ENCODE results near the gene CORO2A.
"Not testable (repeated sequence)": the region's sequence is repeated elsewhere in the genome, so short reads cannot be mapped to it uniquely, and the experiment has no call there.

CORO2A gene

DNA sequence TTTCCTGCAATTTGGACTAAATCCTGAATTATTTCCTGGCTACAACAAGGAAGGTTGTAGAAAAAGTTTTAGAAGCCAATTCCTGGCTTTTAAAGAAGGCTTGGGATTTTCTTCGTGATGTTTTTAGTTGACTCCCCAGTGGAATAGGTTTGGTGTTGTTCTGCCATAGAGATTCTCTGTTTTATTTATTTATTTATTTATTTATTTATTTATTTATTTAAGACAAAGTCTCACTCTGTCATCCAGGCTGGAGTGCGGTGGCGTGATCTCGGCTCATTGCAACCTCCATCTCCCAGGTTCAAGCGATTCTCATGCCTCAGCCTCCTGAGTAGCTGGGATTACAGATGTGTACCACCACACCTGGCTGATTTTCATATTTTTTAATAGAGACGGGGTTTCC lies 75.3 kb downstream of the CORO2A start:
- not testable (repeated sequence) for DNase-seq (ENCODE audit: low read depth)

- DNase-seq (ENCODE audit: low read depth): no peak
Measured at GRCh38 chr9:98109052-98109451, 83.4 kb downstream of the CORO2A start.

DNA sequence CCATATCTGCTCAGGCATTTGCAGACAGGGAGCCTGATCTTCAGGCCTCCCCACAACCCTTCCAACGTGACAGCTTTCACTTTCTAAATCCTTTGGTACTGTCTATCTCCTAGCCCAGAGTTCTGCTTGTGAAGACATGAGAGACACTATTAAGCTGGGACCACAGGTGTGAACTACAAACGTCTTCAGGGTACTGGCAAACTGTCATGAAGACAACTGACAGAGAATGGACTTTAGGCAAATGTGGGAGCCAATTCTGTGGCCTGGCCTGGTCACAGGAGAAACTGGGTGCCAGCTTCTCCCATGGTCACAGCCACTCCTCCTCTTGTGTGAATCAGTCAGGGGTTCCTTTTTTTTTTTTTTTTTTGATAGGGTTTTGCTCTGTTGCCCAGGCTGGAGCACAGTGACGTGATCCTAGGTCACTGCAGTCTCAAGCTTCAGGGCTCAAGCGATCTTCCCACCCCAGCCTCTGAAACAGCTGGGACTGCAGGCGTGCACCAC lies 83.9 kb downstream of the CORO2A start:
- no peak for DNase-seq (ENCODE audit: low read depth)

DNA sequence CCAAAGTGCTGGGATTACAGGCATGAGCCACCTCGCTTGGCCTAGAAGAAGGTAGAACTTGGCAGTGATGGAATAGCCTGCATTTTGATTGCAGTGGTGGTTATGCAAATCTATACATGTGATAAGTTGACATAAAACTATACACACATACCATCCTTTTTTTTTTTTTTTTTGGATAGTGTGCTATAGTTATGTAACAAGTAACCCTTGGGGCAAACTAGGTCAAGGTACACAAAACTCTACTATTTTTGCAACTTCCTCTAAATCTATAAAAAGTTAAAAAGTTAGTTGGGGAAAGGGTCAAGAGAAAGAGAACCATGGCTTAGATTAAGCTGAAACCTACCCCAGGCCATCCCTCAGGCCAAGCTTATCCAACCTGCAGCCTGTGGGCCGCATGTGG lies 84.5 kb downstream of the CORO2A start:
- DNase-seq (ENCODE audit: low read depth): no peak

GRCh38 chr9:98105006-98105405 lies 87.4 kb downstream of the CORO2A start:
- DNase-seq (ENCODE audit: low read depth): no peak

DNA sequence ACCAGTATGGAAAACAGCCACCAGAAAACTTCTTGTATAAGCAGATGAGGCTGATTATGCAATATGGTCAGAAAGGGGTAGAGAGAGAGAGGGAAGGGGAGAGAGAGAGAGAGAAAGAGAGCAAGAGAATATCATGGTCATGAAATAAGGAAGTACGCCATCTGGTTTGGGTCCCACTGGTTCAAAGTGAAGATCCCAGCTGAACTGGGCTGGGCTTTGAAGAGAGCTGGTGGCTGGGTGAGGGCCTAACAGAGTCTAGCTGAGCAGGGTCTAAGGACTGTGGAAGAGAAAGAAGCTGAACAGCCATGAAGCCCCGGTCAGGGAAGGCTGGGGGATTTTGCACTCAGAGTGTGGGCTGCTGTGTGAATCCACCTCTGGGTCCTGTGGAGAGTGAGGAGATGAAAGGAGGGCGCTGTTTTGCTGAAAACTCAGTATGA lies 88.0 kb downstream of the CORO2A start:
- DNase-seq (ENCODE audit: low read depth): no peak

GRCh38 chr9:98101868-98102273 lies 90.6 kb downstream of the CORO2A start:
- no peak for DNase-seq (ENCODE audit: low read depth)

GRCh38 chr9:98101416-98101815 lies 91.0 kb downstream of the CORO2A start:
- DNase-seq (ENCODE audit: low read depth): no peak

DNA sequence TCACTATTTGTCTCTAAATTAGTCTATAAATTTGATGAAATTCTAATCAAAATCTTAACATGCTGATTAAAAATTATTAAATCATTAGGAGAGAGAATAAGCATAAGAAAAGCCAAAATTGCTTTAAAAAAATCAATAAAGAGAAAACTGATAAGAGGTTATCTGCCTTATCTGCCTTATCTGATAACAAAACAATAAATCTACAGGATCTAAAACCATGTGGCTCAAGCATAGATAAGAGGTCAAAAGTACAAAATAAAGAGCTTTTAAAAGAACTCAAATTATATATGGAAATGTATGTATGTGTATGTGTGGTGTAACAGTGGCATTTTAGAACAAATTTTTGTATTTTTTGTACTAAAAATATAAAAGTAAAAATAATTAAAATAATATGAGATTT lies 92.0 kb downstream of the CORO2A start:
- DNase-seq (ENCODE audit: low read depth): no peak

- no peak for DNase-seq (ENCODE audit: low read depth)
Measured at GRCh38 chr9:98099898-98100297, 92.5 kb downstream of the CORO2A start.

DNA sequence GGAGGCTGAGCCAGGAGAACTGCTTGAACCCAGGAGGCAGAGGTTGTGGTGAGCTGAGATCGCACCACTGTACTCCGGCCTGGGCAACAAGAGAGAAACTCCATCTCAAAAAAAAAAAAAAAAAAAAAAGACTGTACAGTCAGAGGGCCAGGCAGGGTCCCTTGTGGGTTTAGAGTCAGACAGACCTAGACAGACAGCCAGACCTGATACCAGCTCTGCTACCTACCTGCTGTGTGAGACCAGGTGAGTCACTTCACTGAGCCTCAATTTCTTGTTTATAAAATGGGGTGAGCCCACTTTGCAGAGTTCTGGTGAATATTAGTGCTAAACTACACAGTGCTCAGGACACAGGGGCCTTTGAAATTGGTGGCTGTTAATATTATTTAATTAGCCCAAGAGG lies 93.1 kb downstream of the CORO2A start:
- DNase-seq (ENCODE audit: low read depth): no peak

GRCh38 chr9:98097836-98098235 lies 94.6 kb downstream of the CORO2A start:
- no peak for DNase-seq (ENCODE audit: low read depth)

DNA sequence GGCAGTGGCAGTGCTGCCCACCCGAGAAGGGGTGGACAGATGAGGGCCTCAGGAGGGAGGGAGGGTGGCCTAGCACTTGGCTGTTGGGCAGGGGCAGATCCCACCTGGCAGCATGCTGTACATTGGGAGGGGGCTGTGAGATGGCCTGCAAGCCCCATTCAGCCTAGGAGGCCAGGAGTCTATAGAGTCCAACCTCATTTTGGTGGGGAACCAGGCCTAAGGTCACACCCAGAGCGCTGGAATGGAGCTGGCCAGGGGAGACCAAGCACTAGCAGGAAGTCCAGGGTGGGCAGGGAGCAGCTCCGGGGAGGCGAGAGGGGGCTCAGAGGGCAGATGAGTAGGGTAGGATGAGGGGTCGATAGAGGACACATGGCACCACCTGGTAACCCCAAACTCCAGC lies 96.3 kb downstream of the CORO2A start:
- DNase-seq (ENCODE audit: low read depth): no peak

- DNase-seq (ENCODE audit: low read depth): no peak
Measured at GRCh38 chr9:98095401-98095800, 97.0 kb downstream of the CORO2A start.

- DNase-seq (ENCODE audit: low read depth): no peak
Measured at GRCh38 chr9:98094851-98095250, 97.6 kb downstream of the CORO2A start.

DNA sequence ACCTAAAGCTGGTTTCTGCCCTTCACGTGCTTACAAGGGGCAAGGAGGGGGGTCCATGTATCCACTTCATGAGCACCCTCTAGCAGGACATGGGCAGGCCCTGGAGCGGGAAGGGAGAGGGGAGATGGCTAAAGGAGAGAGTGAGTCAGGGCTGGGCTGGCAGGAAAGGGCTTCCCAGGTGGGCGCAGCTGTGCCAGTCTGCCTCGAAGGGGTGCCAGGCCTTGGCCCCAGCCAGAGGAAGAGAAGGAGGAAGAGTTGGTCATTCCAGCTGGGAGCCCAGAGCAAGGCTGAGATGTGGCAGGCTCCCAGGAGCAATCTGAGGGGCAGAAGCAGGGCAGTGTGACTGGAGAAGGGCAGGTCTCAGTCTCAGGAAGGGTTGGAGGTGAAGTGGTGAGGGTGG lies 98.1 kb downstream of the CORO2A start:
- DNase-seq (ENCODE audit: low read depth): no peak

GRCh38 chr9:98092613-98092931 lies 99.9 kb downstream of the CORO2A start:
- no peak for DNase-seq (ENCODE audit: low read depth)

GRCh38 chr9:98091735-98092612 lies 100.5 kb downstream of the CORO2A start:
- DNase-seq (ENCODE audit: low read depth): no peak

GRCh38 chr9:98090674-98091073 lies 101.8 kb downstream of the CORO2A start:
- DNase-seq (ENCODE audit: low read depth): not testable (repeated sequence)

DNA sequence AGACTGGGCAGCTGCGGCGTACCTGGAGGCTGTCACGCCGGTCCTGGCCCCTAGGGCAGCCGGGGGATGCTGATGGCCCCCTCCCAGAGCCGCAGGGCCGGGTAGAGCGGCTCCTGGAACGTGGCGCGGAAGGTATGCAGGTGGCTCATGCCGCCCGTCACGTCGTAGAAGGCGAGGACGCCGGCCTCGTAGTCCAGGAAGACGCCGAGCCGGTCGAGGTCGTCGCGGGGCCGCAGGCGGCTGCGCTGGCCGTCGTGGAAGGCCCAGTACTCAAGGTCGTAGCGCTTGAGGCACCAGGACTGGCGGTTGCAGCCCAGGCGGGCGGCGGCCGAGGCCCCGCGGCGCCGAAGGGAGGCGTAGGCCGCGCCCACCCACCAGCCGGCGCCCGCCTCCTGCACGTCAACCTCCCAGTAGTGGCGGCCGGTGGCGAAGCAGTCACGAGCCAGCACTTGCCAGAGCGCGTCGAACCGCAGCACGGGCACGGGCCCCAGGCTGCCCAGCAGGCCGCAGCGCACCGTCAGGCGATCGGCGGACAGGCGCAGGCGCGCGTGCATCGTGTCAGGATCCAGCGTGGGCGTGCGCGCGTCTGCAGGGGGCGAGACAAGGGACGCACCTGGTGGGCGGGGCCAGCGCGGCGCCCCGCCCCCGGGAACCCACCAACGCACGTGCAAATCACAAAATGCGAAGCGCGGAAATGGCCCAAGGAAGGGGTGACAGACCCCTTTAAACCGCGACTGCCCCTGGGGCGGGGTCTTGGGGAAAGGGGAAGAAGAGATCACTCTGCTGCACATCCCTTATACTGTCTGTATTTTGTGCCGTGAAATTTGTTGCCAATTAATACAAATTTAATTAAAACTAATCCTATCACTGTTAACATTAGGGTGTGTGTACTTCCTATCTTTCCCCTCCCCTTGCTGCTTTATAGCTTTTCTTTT lies 104.8 kb downstream of the CORO2A start:
- no peak for DNase-seq (ENCODE audit: low read depth)

DNA sequence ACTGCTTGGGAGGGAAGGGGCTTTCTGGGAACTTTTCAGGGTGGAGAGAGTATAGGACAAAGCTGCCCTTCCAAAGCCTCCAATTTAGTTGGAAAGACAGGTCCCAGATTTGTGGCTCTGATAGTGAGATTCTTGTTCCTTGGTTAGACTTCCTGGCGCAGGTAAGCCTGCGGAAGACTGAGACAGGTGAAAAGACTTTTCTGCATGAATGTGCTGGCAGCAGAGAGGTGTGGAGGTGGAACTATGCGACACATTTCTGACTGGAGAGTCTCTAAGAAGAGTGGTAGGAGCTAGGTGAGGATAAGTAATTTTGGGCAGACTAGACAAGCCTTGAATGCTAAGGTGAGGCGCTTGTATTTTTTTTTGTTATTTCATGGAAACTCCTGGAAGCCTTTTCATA lies 106.0 kb downstream of the CORO2A start:
- no peak for DNase-seq (ENCODE audit: low read depth)

GRCh38 chr9:98085944-98086343 lies 106.5 kb downstream of the CORO2A start:
- no peak for DNase-seq (ENCODE audit: low read depth)

DNA sequence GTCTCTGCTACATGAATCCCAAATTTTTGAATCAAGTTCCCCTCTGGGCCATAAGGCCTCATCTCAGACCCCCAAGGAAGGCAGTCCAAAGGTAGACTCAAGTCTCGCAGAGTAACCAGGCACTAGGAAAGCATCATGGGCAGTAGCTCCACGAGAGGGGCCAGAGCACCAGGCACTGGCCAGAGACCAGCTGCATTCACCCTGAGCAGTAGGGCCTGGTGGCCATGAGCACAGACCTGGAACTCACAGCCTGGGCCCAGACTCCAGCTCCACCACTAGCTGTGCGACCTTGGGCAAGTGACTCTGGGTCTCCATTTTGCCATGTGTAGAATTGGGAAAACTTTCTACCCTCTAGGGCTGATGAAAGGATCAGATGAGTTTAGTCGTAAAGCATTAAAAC lies 107.4 kb downstream of the CORO2A start:
- DNase-seq (ENCODE audit: low read depth): no peak

All from HS-27A (cell line).